HepG2 (cell line): Measurements from ENCODE around the gene PDXDC1. TPM values are rescaled to one million over a fixed set of nuclear protein-coding genes. Genes with fewer than 3 reads are reported as not detected.
"Not testable (repeated sequence)": the region's sequence is repeated elsewhere in the genome, so short reads cannot be mapped to it uniquely, and the experiment has no call there.

Experiments
- E2F5 ChIP-seq: sonication (generic); formaldehyde crosslinking; conservative IDR thresholded peaks from 2 replicates; pipeline ENCODE4 v1.4.0; 2020; ENCODE audit warnings: missing genetic modification reagents
- HDAC2 ChIP-seq: sonication (generic); formaldehyde crosslinking; IDR thresholded peaks from 2 replicates; pipeline ENCODE4 v1.4.0; 2020; ENCODE audit warnings: missing genetic modification reagents
- HES4 ChIP-seq: sonication (generic); formaldehyde crosslinking; IDR thresholded peaks from 2 replicates; pipeline ENCODE4 v1.9.0; 2021; ENCODE audit warnings: mild to moderate bottlenecking, missing genetic modification reagents, borderline replicate concordance
- MAX ChIP-seq: IDR thresholded peaks from 2 replicates; pipeline ENCODE4 v1.6.1; 2012; ENCODE audit warnings: inconsistent platforms
- MAZ ChIP-seq, 2 experiments: sonication (generic) in 1 of 2; formaldehyde crosslinking in 1 of 2; IDR thresholded peaks; 2 replicates each; pipeline versions ENCODE4 v1.5.0 to v1.6.1; 2012 to 2020; ENCODE audit warnings: low read depth in 2 of 2, mild to moderate bottlenecking in 2 of 2, borderline replicate concordance in 1 of 2, improper control_type of control experiment in 1 of 2, low read length in 1 of 2, missing genetic modification reagents in 1 of 2, moderate library complexity in 1 of 2
- MXD4 ChIP-seq: IDR thresholded peaks from 2 replicates; pipeline ENCODE4 v1.6.1; 2016; ENCODE audit warnings: mild to moderate bottlenecking, missing biosample characterization, missing genetic modification reagents
- MXI1 ChIP-seq: IDR thresholded peaks from 3 replicates; pipeline ENCODE4 v1.6.1; 2012; ENCODE audit warnings: low read depth, low read length, inconsistent platforms, borderline replicate concordance
- PATZ1 ChIP-seq: sonication (generic); formaldehyde crosslinking; IDR thresholded peaks from 2 replicates; pipeline ENCODE4 v1.4.0; 2020; ENCODE audit warnings: missing genetic modification reagents
- SAP130 ChIP-seq: IDR thresholded peaks from 2 replicates; pipeline ENCODE4 v1.6.1; 2016; ENCODE audit warnings: low read depth
- ZBTB43 ChIP-seq: sonication (generic); formaldehyde crosslinking; conservative IDR thresholded peaks from 2 replicates; pipeline ENCODE4 v1.4.0; 2020; ENCODE audit warnings: missing genetic modification reagents
- ZBTB7B ChIP-seq: sonication (generic); formaldehyde crosslinking; IDR thresholded peaks from 2 replicates; pipeline ENCODE4 v1.4.0; 2020; ENCODE audit warnings: missing genetic modification reagents
- ZNF142 ChIP-seq: sonication (generic); formaldehyde crosslinking; IDR thresholded peaks from 2 replicates; pipeline ENCODE4 v1.4.0; 2020; ENCODE audit warnings: missing genetic modification reagents
- ZNF564 ChIP-seq: sonication (generic); formaldehyde crosslinking; IDR thresholded peaks from 2 replicates; pipeline ENCODE4 v1.8.1; 2023; ENCODE audit warnings: mild to moderate bottlenecking, missing genetic modification reagents
- ZNF800 ChIP-seq: sonication (generic); formaldehyde crosslinking; IDR thresholded peaks from 2 replicates; pipeline ENCODE4 v1.4.0; 2020; ENCODE audit warnings: missing genetic modification reagents
- polyA plus RNA-seq, 8 experiments: library from polyadenylated mRNA; depleted of rRNA in 3 of 8; stranded (reverse) in 7 of 8; unstranded in 1 of 8; fragments of >200 nt; fragmentation: Illumina TruSeq in 4 of 8; extraction: Trizol in 4 of 8; gene quantifications; 2 replicates each; pipeline versions ENCODE4 v1.2.1 to v1.2.3, GENCODE V29; 2011 to 2016; ENCODE audit warnings: low read depth in 4 of 8, missing spikeins in 1 of 8, mixed read lengths in 1 of 8; ENCODE audit not compliant: insufficient read depth in 1 of 8
- total RNA-seq, 5 experiments: library from RNA; depleted of rRNA; stranded (reverse); fragments of >200 nt; fragmentation: Illumina TruSeq; extraction: Trizol; gene quantifications; 2 replicates each; pipeline ENCODE4 v1.2.3, GENCODE V29; 2016; ENCODE audit warnings: low read depth in 1 of 5

PDXDC1 gene
- total and polyA plus RNA-seq, 2 of the 13 experiments (the other 11 are each of a cell fraction or from before 2014, with no cell fraction given) = 133 to 169 TPM

GRCh38 chr16:14989291-14990281 lies 14.8 kb downstream of the PDXDC1 start (continued):
- TF ChIP-seq ZNF564 (CRISPR knock-in tag) (peak; percentile 48; the same call in 1 of the 2 replicates), ZBTB7B (peak; percentile 57), ZNF800 (CRISPR knock-in tag) (peak; percentile 85), MXD4 (CRISPR knock-in tag) (peak; percentile 59; the same call in 1 of the 2 replicates), MAZ (CRISPR knock-in tag; IDR thresholded peaks at IDR 0.05; ENCODE audit: low read depth) (peak; percentile 81), E2F5 (CRISPR knock-in tag) (peak; percentile 67; the same call in 1 of the 2 replicates), MXI1 (peak; percentile 62; the same call in 1 of the 3 replicates), ZNF142 (CRISPR knock-in tag) (peak; percentile 78), SAP130 (CRISPR knock-in tag) (peak; percentile 66), HDAC2 (CRISPR knock-in tag) (peak; percentile 24; the same call in 1 of the 2 replicates), ZBTB43 (CRISPR knock-in tag) (0 out of 2 replicates have a peak, but pooled peaks have one; percentile 51), MAX (peak; percentile 44; the same call in 1 of the 2 replicates), HES4 (CRISPR knock-in tag) (peak; percentile 89; the same call in 1 of the 2 replicates), PATZ1 (CRISPR knock-in tag) (peak; percentile 64; the same call in 1 of the 2 replicates)
- not testable (repeated sequence) for TF ChIP-seq MAZ (IDR thresholded peaks at IDR 0.05; ENCODE audit: borderline replicate concordance, low read depth, low read length)
